GM19463 (cell line): Measurements from ENCODE around the gene OSCP1.

Experiments used
- ATAC-seq: cut with Tn5 transposase; IDR thresholded peaks from one replicate; pipeline ENCODE4 v1.9.1; 2021; ENCODE audit warnings: mild to moderate bottlenecking, moderate library complexity; ENCODE audit not compliant: unreplicated experiment

The OSCP1 gene

GRCh38 chr1:36448530-36449056, 1.7 kb downstream of the OSCP1 start:
- ATAC-seq, result no peak

DNA sequence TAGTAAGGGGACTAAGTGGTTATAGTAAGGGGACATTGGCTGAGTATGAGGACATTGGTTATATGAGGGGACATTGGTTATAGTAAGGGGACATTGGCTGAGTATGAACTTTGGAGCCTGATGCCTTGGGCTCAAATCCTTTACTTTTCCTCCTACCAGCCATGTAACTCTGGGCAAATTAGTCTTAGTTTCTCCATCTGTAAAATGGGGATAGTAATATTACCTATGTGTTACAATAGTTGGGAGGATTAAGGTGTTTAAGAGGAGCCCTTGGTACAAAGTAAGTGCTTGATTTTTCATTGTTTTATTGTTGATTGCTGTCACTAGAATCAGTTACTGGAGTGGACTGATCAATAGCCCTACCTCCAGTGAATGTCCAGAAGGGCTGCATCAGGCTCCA, 2.8 kb downstream of the OSCP1 start:
- ATAC-seq, result no peak

- ATAC-seq, result no peak
Measured at GRCh38 chr1:36446746-36447145, 3.5 kb downstream of the OSCP1 start.

GRCh38 chr1:36446271-36446670, 4.0 kb downstream of the OSCP1 start:
- ATAC-seq, result no peak

- ATAC-seq, result no peak
Measured at GRCh38 chr1:36443297-36443696, 7.0 kb downstream of the OSCP1 start.

- no peak for ATAC-seq
Measured at GRCh38 chr1:36442337-36442736, 7.9 kb downstream of the OSCP1 start.

- ATAC-seq, result no peak
Measured at GRCh38 chr1:36440646-36441045, 9.6 kb downstream of the OSCP1 start.

GRCh38 chr1:36440044-36440443, 10.2 kb downstream of the OSCP1 start:
- no peak for ATAC-seq

- no peak for ATAC-seq
Measured at GRCh38 chr1:36438715-36439114, 11.5 kb downstream of the OSCP1 start.

GRCh38 chr1:36436821-36437220, 13.4 kb downstream of the OSCP1 start:
- no peak for ATAC-seq

DNA sequence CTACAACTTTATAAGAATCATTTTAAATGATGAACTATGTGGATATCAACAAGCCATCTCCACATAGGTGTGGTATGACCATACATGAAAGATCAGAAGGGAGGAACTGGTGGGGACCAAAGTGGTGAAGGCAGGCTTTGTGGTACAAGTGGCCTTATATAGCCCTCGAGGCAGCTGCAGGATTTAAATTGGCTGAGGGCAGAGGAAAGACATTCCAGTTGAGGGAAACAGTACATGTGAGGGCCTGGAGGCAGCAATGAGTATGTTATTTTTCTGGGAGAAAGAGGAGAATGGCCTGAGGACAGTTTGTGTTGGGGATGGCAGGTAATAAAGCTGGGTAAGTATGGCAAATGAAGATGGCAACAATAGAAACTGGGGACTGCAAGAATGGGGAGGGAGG, 17.1 kb downstream of the OSCP1 start:
- no peak for ATAC-seq

- no peak for ATAC-seq
Measured at GRCh38 chr1:36432616-36433015, 17.6 kb downstream of the OSCP1 start.

- ATAC-seq, result no peak
Measured at GRCh38 chr1:36425791-36426190, 24.5 kb downstream of the OSCP1 start.

GRCh38 chr1:36421649-36422048, 28.6 kb downstream of the OSCP1 start:
- ATAC-seq, result no peak

GRCh38 chr1:36420836-36421317, 29.4 kb downstream of the OSCP1 start:
- no peak for ATAC-seq

- ATAC-seq, result no peak
Measured at GRCh38 chr1:36420409-36420808, 29.8 kb downstream of the OSCP1 start.

DNA sequence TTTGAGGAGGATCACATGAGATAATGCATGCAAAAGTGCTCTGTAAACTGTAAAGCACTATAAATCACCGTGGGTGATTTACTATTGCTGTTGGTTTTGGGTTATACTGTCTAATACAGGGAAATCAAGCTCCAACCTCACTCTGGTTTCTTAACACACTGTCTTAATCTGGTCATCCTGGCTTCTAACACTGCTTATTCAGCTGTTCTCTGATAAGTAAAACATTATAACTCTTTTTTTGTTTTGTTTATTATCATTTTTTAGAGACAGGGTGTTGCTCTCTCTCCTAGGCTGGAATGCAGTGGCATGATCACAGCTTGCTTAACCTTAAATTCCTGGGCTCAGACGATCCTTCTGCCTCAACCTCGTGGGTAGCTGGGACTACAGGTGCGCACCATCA, 30.7 kb downstream of the OSCP1 start:
- no peak for ATAC-seq

- ATAC-seq, result no peak
Measured at GRCh38 chr1:36419140-36419539, 31.1 kb downstream of the OSCP1 start.

DNA sequence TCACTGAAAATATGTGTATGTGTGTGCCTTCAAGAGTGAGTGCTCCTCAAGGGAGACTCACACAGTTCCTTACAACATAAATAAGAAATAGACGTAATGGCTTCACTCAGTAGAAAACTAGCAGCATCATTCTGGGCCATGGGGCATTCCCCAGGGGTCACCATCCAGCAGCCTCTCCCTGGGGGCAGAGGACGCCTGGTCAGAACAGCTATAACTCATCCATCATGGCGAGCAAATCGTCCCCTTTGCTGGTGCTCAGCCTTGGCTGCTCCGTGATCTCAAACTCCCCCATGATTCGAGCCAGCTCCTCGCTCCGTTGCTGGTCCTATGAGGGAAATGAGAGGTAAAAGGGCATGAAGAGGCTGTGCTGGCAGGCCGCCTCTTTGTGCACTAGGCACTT, 32.3 kb downstream of the OSCP1 start:
- ATAC-seq, result no peak

- ATAC-seq, result no peak
Measured at GRCh38 chr1:36415661-36416326, 34.5 kb downstream of the OSCP1 start.

DNA sequence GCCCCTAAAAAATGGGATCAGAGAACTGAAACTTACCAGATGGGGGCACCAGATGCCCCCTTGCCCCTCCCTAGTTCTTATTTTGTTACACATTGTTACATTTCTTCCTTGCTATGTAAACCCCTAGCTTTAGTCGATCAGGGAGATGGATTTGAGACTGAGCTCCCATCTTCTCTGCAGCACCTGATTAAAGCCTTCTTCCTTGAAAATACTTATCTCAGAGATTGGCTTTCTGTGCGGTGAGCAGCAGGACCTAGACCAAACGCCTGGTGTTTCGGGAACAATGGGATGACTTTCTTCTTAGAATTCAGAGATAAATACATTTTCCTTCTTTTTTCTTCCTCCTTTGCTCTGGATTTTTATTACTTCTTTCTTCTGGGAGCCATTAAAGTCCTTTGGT, 35.9 kb downstream of the OSCP1 start:
- ATAC-seq, result no peak

GRCh38 chr1:36411674-36412648, 38.3 kb downstream of the OSCP1 start:
- no peak for ATAC-seq
